Nephron progenitor cell (in vitro differentiated cells): ENCODE results near the gene IL25.

Experiments used
- DNase-seq: peaks from one replicate; pipeline ENCODE4 v3.0.0; 2021
- H3K27ac Mint-ChIP-seq: 2 replicates; pipeline ENCODE4 v1.8.0; 2021; ENCODE audit warnings: mild to moderate bottlenecking, moderate library complexity, mixed read lengths
- H3K27me3 Mint-ChIP-seq: 2 replicates; pipeline ENCODE4 v1.8.0; 2021; ENCODE audit warnings: mild to moderate bottlenecking, low read depth, mixed read lengths; ENCODE audit not compliant: poor library complexity
- H3K36me3 Mint-ChIP-seq: 2 replicates; pipeline ENCODE4 v1.8.0; 2021; ENCODE audit warnings: low read depth, mixed read lengths
- H3K4me1 Mint-ChIP-seq: 2 replicates; pipeline ENCODE4 v1.8.0; 2021; ENCODE audit warnings: mixed read lengths
- H3K4me3 Mint-ChIP-seq: 2 replicates; pipeline ENCODE4 v1.8.0; 2021; ENCODE audit warnings: mild to moderate bottlenecking, moderate library complexity, mixed read lengths
- H3K9me3 Mint-ChIP-seq: 2 replicates; pipeline ENCODE4 v1.8.0; 2021; ENCODE audit warnings: mild to moderate bottlenecking, moderate library complexity, mixed read lengths
- CTCF ChIP-seq: fragments of 200-600 bp; sonication (generic); IDR thresholded peaks from 2 replicates; pipeline ENCODE4 v1.5.0; 2021; ENCODE audit warnings: antibody characterized with exemption

The IL25 gene

GRCh38 chr14:23402296-23403138 lies 29.9 kb downstream of the IL25 start:
- Mint-ChIP-seq H3K4me1 (peaks cover 50% of the 10 kb centered on the region), H3K36me3 (no peaks in the 10 kb centered on the region), H3K27me3 (peaks cover 34% of the 10 kb centered on the region), H3K27ac (no peak overlapping the region), H3K4me3 (no peak overlapping the region), H3K9me3 (no peaks in the 10 kb centered on the region)
- no peak for TF ChIP-seq CTCF
- no peak for DNase-seq

GRCh38 chr14:23403139-23403438 lies 30.5 kb downstream of the IL25 start:
- DNase-seq, result no peak
- TF ChIP-seq CTCF, result no peak
- Mint-ChIP-seq H3K4me1 (peaks cover 55% of the 10 kb centered on the region), H3K4me3 (no peak overlapping the region), H3K27me3 (peaks cover 31% of the 10 kb centered on the region), H3K27ac (peak overlapping the region; percentile 79), H3K9me3 (no peaks in the 10 kb centered on the region), H3K36me3 (no peaks in the 10 kb centered on the region)

- H3K27ac Mint-ChIP-seq, result peak overlapping the region; percentile 43
- no peaks in the 10 kb centered on the region for H3K9me3 Mint-ChIP-seq
- no peaks in the 10 kb centered on the region for H3K36me3 Mint-ChIP-seq
- H3K27me3 Mint-ChIP-seq, result peaks cover 28% of the 10 kb centered on the region
- TF ChIP-seq CTCF, result no peak
- H3K4me1 Mint-ChIP-seq, result peaks cover 61% of the 10 kb centered on the region
- no peak for DNase-seq
- H3K4me3 Mint-ChIP-seq, result no peak overlapping the region
Measured at GRCh38 chr14:23403908-23404307, 31.3 kb downstream of the IL25 start.

- peaks cover 58% of the 10 kb centered on the region for H3K4me1 Mint-ChIP-seq
- no peaks in the 10 kb centered on the region for H3K9me3 Mint-ChIP-seq
- no peak overlapping the region for H3K27ac Mint-ChIP-seq
- peaks cover 28% of the 10 kb centered on the region for H3K27me3 Mint-ChIP-seq
- no peaks in the 10 kb centered on the region for H3K36me3 Mint-ChIP-seq
- DNase-seq, result no peak
- H3K4me3 Mint-ChIP-seq, result no peak overlapping the region
- no peak for TF ChIP-seq CTCF
Measured at GRCh38 chr14:23404331-23404900, 31.8 kb downstream of the IL25 start.

GRCh38 chr14:23405096-23405495 lies 32.5 kb downstream of the IL25 start:
- peaks cover 53% of the 10 kb centered on the region for H3K4me1 Mint-ChIP-seq
- TF ChIP-seq CTCF, result no peak
- DNase-seq, result no peak
- H3K9me3 Mint-ChIP-seq, result no peaks in the 10 kb centered on the region
- peaks cover 28% of the 10 kb centered on the region for H3K27me3 Mint-ChIP-seq
- no peaks in the 10 kb centered on the region for H3K36me3 Mint-ChIP-seq
- no peak overlapping the region for H3K4me3 Mint-ChIP-seq
- no peak overlapping the region for H3K27ac Mint-ChIP-seq
